ENCODE data around the gene DKK3.

The DKK3 gene

DNA sequence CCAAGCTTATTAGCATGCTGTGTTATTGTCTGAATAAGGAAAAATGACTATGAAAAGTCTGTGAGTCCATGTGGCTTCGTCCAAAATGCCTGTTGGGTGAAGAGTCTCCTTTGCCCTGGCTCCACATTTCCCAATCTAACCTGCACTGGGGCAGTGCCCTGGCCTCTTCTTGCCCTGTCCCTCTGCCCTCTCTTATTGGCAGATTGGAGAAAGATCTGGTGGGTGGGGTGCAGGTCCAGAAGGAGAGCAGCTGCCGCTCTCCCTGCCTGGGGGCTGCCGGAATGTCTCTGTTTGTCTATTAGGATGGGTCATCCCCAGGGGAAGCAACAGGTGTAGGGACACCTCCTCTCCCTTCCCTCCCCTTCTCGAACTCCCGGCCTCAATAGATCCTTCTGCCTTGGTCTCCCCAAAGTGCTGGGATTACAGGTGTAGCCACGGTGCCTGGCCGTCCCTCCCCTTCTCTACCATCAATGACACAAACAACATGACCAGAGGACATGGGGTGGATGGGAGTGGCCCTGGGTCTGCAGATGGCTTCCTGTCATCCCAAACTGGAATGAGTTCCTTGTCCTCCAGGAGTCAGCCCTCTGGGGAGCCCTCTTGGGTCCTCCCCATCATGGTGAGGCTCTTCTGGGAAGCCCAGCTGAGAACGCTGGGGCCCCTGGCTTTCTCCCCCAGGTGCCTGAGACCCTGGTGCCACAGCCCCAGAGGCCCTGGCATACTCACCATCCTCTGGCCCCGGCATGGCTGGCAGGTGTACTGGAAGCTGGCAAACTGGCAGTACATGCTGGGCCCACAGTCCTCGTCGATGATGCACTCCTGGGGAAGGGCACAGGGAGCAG is 40.5 kb downstream of the DKK3 start:
- DNase-seq (ENCODE audit: insufficient read length, low spot score) (no peak), FAIRE-seq (no peak)
- no peak for TF ChIP-seq POLR2A (IDR thresholded peaks at IDR 0.05; ENCODE audit: low read depth, low read length)

DNA sequence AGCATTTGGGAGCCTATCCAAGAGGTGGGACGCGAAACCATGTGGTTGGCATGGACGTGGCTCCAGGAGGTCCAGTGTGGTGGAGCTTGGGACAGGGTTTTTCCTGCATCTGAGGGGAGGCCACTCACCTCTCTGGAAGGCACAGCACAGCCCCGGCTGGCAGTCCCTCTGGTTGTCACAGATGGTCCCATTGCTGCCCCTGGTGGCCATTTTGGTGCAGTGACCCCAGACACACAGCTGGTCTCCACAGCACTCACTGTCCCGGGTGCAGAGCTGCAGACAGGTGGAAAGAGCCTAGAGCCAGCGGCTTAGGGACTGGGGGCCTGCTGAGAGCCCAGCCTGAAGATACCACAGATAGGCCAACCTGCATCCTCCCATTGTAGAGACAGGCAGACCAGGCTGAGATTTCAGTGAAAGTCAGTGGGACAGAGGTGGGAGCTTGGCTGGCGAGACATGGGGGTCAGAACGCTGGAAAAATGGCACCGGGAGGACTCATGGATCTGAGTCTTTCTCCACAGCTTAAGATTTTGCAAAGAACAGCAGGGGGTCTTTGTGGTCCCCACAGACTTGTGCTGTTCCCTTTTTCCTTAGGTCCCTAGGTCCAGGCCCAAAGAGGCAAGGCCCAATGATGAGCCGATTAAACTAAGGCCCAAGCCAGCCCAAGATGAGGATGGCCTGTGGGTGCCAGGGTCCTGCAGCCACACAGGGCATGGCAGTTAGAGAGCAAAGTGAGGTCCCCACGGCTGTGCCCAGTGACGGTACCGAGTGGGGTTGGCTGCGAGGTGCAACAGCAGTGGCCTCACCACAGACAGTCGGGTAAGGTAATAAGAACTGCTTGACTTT is 41.4 kb downstream of the DKK3 start:
- FAIRE-seq, result no peak
- no peak for TF ChIP-seq POLR2A (IDR thresholded peaks at IDR 0.05; ENCODE audit: low read depth, low read length)
- DNase-seq (ENCODE audit: insufficient read length, low spot score), result peak; percentile 66

- DNase-seq (ENCODE audit: insufficient read length, low spot score) (no peak), FAIRE-seq (no peak)
- no peak for TF ChIP-seq POLR2A (IDR thresholded peaks at IDR 0.05; ENCODE audit: low read depth, low read length)
Measured at GRCh38 chr11:11966354-11966741, 42.1 kb downstream of the DKK3 start.

DNA sequence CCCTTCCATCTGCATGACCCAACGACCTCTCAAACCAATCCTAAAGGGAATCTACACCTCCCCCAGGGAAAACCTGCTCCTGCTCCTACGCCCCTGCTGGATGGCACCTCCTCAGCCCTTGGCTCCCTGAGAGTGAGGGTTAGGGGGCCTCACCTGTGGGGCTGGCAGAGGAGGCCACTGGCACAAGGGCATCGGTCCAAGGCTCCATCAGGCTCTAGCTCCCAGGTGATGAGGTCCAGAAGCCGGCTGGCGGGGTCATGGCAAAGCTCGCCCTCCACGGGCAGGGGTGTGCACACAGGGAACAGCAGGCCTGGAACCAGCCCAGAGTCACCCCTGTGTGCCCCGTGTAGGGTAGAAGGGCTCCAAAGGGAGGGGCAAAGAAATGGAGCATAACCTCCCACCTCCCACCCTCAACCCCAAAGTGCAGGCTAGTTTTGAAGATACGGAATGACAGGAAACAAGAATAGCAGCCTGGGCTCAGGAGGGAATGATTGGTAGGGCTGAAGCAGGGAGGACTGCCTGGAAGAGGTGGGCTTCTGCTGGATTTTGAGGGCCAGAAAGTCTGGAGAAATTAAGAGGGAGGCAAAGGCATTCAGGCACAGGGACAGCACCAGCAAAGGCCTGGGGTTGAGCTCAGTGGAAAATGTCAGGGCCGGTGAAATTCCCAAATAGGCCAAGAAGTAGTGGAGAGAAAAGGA is 42.6 kb downstream of the DKK3 start:
- no peak for TF ChIP-seq POLR2A (IDR thresholded peaks at IDR 0.05; ENCODE audit: low read depth, low read length)
- FAIRE-seq (no peak), DNase-seq (ENCODE audit: insufficient read length, low spot score) (no peak)

DNA sequence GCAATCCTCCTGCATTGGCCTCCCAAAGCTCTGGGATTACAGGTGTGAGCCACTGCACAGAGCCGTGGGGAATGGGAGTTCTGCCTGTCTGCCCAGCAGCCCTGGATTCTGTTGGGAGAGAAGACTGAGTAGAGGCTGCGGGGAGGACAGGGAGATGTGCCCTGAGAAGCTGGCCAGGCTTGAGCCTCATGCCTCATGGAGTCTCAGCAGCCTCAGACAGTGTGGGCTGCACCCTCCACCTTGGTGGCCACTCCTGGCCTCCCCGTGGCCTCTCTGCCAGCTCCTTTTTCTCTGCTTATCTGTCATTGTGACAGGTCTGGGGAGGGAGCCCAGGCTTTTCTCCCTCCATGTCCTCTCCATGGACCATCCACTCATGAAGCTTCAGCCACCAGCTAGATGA is 43.2 kb downstream of the DKK3 start:
- FAIRE-seq, result no peak
- no peak for DNase-seq (ENCODE audit: insufficient read length, low spot score)
- TF ChIP-seq POLR2A (IDR thresholded peaks at IDR 0.05; ENCODE audit: low read depth, low read length), result no peak

DNA sequence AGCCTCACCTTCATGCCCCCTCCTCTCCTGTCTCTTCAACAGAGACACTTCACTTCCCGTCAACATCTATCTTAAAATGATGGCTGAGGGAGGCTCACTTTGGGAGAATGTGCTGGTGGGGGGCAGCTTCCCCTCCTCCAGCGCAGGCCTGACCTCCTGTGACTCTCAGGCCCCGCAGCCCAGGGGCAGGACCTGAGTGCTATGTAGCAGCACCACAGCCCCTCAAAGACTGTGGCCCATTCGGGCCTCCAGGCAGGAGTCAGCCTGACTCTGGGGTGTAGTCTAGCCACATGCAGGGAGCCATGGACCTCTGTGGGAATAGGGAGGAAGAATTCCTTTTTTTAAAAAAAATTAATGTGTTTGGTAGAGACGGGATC is 43.7 kb downstream of the DKK3 start:
- FAIRE-seq, result no peak
- no peak for DNase-seq (ENCODE audit: insufficient read length, low spot score)
- no peak for TF ChIP-seq POLR2A (IDR thresholded peaks at IDR 0.05; ENCODE audit: low read depth, low read length)

DNA sequence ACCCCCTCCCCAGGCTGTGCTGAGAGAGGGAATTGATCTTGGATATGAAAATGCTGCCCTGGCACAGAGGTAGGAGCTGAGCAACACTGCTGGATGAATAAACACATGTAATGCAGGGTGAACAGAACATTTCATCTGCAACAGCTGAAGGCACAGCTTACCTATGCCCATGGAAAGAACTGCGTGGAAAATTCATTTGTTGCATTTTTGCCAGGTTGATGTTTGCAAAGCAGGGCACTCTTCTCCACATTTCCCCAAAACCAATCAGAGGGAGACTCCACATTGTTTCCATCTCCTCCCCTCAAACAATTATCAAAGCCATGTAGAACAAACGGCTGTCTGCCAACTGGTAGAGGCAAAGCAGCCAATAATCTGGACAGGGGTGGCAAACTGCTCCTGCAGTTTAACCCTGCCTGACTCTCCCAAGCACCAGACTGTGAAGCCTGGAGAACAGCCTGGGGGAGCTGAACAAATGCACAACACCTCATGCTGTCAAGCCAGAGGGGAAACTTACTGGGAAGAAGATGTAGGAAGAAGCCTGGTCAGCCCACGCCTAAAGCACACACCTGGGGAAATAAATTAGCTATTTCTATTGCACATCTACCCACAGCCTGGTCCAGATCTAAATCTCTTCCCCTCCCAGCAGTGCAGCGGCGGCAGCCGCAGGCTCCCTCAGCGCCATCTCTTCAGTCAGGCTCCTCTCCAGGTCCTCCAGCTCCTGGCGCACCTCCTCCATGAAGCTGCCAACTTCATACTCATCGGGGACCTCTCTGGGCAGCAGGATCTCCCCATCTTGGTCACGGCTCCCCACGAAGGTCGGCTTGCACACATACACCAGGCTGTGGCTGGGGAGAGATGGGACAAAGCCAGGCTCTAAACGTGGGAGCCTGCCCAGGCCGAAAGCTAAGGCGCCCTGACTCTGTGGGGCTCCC is 44.3 kb downstream of the DKK3 start:
- FAIRE-seq, result no peak
- TF ChIP-seq POLR2A (IDR thresholded peaks at IDR 0.05; ENCODE audit: low read depth, low read length), result no peak
- no peak for DNase-seq (ENCODE audit: insufficient read length, low spot score)

- FAIRE-seq, result no peak
- no peak for TF ChIP-seq POLR2A (IDR thresholded peaks at IDR 0.05; ENCODE audit: low read depth, low read length)
- DNase-seq (ENCODE audit: insufficient read length, low spot score), result no peak
Measured at GRCh38 chr11:11963067-11963466, 45.4 kb downstream of the DKK3 start.

GRCh38 chr11:11961399-11962028 is 46.9 kb downstream of the DKK3 start:
- DNase-seq (ENCODE audit: insufficient read length, low spot score) (no peak), FAIRE-seq (no peak)
- no peak for TF ChIP-seq POLR2A (IDR thresholded peaks at IDR 0.05; ENCODE audit: low read depth, low read length)

GRCh38 chr11:11960687-11961086 is 47.7 kb downstream of the DKK3 start:
- FAIRE-seq (no peak), DNase-seq (ENCODE audit: insufficient read length, low spot score) (no peak)
- TF ChIP-seq POLR2A (IDR thresholded peaks at IDR 0.05; ENCODE audit: low read depth, low read length), result no peak

DNA sequence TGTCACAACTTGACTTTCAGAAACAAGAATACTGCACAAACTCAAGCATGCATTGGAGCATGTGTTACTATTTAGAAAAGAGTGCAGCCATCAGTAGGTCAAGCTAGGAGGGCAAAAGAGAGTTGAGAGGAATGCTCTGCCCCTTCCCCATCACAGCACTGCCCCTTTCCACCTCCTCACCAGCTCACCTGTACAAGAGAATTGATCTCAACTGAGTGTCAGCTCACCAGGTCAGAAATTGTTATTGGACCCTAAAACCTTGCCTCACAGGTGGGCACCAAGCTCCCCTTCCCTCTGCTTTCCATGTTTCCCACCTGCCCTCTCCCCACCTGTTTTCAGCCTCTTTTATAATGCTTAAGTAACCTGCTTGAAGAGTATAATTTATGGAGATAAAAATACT is 48.8 kb downstream of the DKK3 start:
- no peak for FAIRE-seq
- DNase-seq (ENCODE audit: insufficient read length, low spot score), result no peak
- TF ChIP-seq POLR2A (IDR thresholded peaks at IDR 0.05; ENCODE audit: low read depth, low read length), result no peak

GRCh38 chr11:11958403-11959231 is 49.8 kb downstream of the DKK3 start:
- no peak for TF ChIP-seq POLR2A (IDR thresholded peaks at IDR 0.05; ENCODE audit: low read depth, low read length)
- FAIRE-seq (no peak), DNase-seq (ENCODE audit: insufficient read length, low spot score) (no peak)

All from H54 (cell line).